ENCODE measurements around the gene MYH2.

MYH2 gene

DNA sequence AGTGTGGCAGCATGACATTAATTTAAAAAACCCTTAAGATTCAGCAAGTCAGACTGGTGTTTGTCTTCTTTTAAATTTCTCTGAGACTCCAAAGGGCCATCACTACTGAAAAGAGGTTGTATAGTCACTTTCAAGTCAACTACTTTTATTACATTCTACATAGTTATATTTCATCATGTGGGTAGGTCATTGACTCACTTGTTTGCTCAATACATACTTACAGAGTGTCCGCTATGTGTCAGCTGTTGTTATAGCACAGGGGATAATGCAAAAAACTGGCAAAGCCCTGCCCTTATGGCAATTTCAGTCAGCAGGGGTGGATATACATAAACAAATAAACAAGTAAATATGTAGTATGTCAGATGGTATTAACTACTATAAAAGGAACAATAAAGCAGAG lies 77.6 kb downstream of the MYH2 start:
- no peak for TF ChIP-seq GATA1 (IDR thresholded peaks at IDR 0.05; ENCODE audit: low read depth, low read length)
- TF ChIP-seq POLR2A (IDR thresholded peaks at IDR 0.05; ENCODE audit: low read length) = no peak
- DNase-seq = no peak
